GM19351 (cell line): ENCODE measurements around the gene GOT1.
A peak's percentile ranks its signal among the peaks of the same experiment; 100 is the strongest.

ENCODE experiments used
- ATAC-seq: cut with Tn5 transposase; IDR thresholded peaks from one replicate; pipeline ENCODE4 v1.9.1; 2021; ENCODE audit warnings: mild to moderate bottlenecking, moderate library complexity; ENCODE audit not compliant: unreplicated experiment

GOT1 gene

GRCh38 chr10:99430451-99431189, at the start of gene GOT1:
TSS of gene GOT1 (minus strand) at chr10:99430624. CDS start at chr10:99430565, 59 bp downstream.
- peak; percentile 92 for ATAC-seq

GRCh38 chr10:99470327-99470726, 39.9 kb upstream of the GOT1 start:
- no peak for ATAC-seq

- no peak for ATAC-seq
Observed at GRCh38 chr10:99467236-99467999, 37.0 kb upstream of the GOT1 start.

- no peak for ATAC-seq
Observed at GRCh38 chr10:99466632-99467223, 36.3 kb upstream of the GOT1 start.

GRCh38 chr10:99461230-99461629, 30.8 kb upstream of the GOT1 start:
- ATAC-seq: no peak

- ATAC-seq: no peak
Observed at GRCh38 chr10:99460070-99460469, 29.6 kb upstream of the GOT1 start.

GRCh38 chr10:99459217-99459616, 28.8 kb upstream of the GOT1 start:
- ATAC-seq: no peak

- no peak for ATAC-seq
Observed at GRCh38 chr10:99457813-99458212, 27.4 kb upstream of the GOT1 start.

GRCh38 chr10:99456931-99457288, 26.5 kb upstream of the GOT1 start:
- no peak for ATAC-seq

GRCh38 chr10:99456207-99456930, 25.9 kb upstream of the GOT1 start:
- no peak for ATAC-seq

- no peak for ATAC-seq
Observed at GRCh38 chr10:99451981-99452380, 21.6 kb upstream of the GOT1 start.

GRCh38 chr10:99451499-99451788, 21.0 kb upstream of the GOT1 start:
- ATAC-seq: no peak

- ATAC-seq: no peak
Observed at GRCh38 chr10:99450624-99451498, 20.4 kb upstream of the GOT1 start.

- no peak for ATAC-seq
Observed at GRCh38 chr10:99450156-99450555, 19.7 kb upstream of the GOT1 start.

GRCh38 chr10:99449023-99449422, 18.6 kb upstream of the GOT1 start:
- no peak for ATAC-seq

GRCh38 chr10:99444383-99445045, 14.1 kb upstream of the GOT1 start:
- ATAC-seq: no peak

GRCh38 chr10:99443500-99443899, 13.1 kb upstream of the GOT1 start:
- ATAC-seq: no peak

- ATAC-seq: no peak
Observed at GRCh38 chr10:99442394-99442793, 12.0 kb upstream of the GOT1 start.

GRCh38 chr10:99438890-99439289, 8.5 kb upstream of the GOT1 start:
- ATAC-seq: no peak

- ATAC-seq: no peak
Observed at GRCh38 chr10:99435986-99436638, 5.7 kb upstream of the GOT1 start.
